GM13977 (cell line): ENCODE results near the gene GMIP.
A peak's percentile ranks its signal among the peaks of the same experiment; 100 is the strongest.

Experiments used
- DNase-seq: peaks from one replicate; pipeline ENCODE4 v3.0.0; 2012; ENCODE audit warnings: low spot score
- CTCF ChIP-seq: IDR thresholded peaks from 2 replicates; pipeline ENCODE4 v1.5.1; 2012; ENCODE audit warnings: mild to moderate bottlenecking, control low read depth; ENCODE audit not compliant: insufficient read depth; ENCODE audit errors: extremely low read depth, missing control alignments
- in situ Hi-C: fragments of 300-500 bp; cut with MboI; formaldehyde crosslinking; loops from one replicate; pipeline ENCODE4 v1.12.0; 2022; ENCODE audit warnings: low sequenced_read_pairs, low pct_unique_long_range_greater_than_20kb, mixed read lengths, inconsistent platforms; ENCODE audit not compliant: unreplicated experiment

Gene GMIP

DNA sequence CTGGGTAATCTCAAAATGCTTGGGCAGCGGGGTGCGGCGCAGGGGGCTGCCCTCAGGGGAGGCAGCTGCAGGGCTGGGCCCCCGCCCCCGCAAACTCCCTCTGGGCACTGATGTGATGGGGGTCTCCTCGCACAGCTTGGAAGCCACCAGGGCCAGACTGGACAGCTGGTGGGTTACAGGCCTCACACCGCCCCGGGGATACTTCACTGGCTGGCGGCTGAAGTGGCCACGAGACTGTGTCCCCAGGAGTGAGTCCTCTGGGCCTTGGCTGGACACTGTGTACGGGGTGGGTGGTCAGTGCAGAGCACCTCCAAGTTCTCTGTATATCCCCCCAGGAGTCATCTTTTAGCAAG lies 13.4 kb downstream of the GMIP start:
- no peak for DNase-seq
- no peak for TF ChIP-seq CTCF
- in situ Hi-C loops = no loop called here

DNA sequence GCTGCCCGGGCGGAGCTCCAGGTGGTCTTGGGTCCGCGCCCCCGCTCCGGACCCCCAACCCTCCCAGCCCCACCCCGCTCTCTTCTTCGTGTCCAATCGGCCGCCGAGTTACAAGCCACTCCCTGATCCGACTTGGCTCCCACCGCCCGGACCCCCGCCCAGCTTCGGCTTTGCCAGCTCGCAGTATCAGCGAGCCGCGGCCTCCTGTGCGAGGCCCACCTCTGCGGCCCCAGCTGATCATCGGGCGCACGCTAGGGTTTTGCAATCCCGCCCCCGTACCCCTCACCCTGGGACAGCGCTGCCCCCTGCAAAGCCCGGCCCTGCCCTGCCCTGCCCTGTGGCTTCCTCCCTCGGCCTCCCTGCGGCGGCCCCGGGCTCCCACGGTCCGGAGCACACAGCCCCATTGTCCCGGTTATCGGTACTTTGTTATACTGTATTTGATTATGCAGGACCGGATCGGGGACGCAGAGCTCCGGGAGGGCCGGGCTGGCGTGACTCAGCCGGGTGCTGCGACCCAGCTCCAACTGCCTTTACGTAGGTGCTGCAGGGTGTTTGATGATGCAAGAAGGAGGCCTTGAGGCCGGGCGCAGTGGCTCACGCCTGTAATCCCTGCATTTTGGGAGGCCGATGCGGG lies 14.8 kb downstream of the GMIP start:
- in situ Hi-C loops = no loop called here
- DNase-seq = peak; percentile 79
- TF ChIP-seq CTCF = no peak

GRCh38 chr19:19627621-19628500 lies 15.6 kb downstream of the GMIP start, which contains the start of gene LPAR2:
Gene LPAR2 (minus strand): TSS chr19:19628220. CDS start chr19:19627275, 945 bp downstream.
- peak; percentile 98 for DNase-seq
- peak; percentile 3 for TF ChIP-seq CTCF
- in situ Hi-C loops = no loop called here

DNA sequence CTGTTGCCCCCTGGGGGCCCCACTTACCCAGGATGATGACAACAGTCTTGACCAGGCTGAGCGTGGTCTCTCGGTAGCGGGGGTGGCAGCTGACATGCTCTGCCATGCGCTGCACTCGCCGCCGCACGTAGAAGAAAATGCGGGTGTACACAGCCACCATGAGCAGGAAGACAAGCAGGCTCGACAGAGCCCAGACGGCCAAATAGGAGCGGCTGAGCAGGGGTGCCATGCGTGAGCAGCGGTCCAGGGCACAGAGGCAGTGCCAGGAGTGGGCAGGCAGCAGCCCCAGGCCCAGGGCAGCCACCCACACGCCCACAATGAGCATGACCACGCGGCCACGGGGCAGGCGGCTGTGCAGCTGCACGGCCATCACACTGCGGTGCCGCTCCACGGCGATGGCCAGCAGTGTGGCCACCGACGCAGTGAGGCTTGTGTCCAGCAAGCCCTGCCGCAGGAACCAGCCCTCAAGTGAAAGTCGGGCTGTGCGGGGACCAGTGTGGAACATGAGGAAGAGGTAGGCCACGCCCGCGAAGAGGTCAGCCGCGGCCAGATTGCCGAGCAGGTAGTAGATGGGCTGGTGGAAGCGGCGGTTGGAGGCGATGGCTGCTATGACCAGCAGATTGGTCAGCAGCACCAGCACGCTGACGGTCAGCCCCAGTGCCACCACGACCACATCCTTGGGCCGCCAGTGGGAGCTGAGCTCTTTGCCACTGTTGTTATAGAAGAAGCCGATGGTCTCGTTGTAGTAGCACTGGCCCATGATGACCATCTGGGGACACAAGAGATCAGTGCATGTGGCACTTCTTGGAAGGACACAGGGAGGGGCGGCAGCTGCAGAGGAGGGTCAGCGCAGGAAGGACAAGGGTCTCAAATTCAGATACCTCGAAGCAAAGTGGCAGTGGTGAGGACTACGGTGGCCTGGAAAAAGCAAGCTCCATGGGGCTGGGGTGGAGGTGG lies 16.7 kb downstream of the GMIP start:
- in situ Hi-C loops = no loop called here
- DNase-seq = no peak

DNA sequence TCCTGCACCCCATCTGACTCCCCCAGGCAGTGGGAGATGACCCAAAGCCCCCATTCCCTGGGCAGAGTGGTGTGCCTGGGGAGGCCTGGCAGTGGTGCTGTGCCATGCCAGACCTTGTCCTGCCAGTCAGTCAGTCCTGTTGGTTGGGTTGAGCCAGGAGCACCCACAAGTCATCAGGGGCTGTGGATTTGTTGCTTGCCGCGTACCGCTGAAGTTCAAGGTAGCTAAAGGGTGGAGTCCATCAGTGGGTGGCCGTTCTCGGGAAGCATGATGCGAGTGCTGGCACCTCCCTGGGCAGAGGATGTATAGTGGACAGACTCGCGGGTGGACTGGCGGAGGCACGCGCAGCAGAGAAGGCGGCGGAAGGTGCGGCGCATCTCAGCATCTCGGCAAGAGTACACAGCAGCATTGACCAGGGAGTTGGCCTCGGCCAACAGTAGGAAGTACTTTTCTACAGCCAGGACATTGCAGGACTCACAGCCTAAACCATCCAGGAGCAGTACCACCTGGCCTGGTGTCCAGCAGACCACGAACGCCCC lies 19.4 kb downstream of the GMIP start:
- TF ChIP-seq CTCF = no peak
- no peak for DNase-seq
- in situ Hi-C loops = no loop called here

More for the DNA sequence above, 16.7 kb downstream of the GMIP start:
- TF ChIP-seq CTCF = no peak

- TF ChIP-seq CTCF = no peak
- in situ Hi-C loops = no loop called here
- DNase-seq = no peak
These were observed 20.1 kb downstream of the GMIP start for GRCh38 chr19:19623383-19623782.
